ENCODE measurements around the gene ZNF385A. TPM values are rescaled to one million over a fixed set of nuclear protein-coding genes. Genes with fewer than 3 reads are reported as not detected.

ZNF385A gene
- total and polyA plus RNA-seq, 11 donors = 3.6 to 22.7 (median 6.1) TPM

DNA sequence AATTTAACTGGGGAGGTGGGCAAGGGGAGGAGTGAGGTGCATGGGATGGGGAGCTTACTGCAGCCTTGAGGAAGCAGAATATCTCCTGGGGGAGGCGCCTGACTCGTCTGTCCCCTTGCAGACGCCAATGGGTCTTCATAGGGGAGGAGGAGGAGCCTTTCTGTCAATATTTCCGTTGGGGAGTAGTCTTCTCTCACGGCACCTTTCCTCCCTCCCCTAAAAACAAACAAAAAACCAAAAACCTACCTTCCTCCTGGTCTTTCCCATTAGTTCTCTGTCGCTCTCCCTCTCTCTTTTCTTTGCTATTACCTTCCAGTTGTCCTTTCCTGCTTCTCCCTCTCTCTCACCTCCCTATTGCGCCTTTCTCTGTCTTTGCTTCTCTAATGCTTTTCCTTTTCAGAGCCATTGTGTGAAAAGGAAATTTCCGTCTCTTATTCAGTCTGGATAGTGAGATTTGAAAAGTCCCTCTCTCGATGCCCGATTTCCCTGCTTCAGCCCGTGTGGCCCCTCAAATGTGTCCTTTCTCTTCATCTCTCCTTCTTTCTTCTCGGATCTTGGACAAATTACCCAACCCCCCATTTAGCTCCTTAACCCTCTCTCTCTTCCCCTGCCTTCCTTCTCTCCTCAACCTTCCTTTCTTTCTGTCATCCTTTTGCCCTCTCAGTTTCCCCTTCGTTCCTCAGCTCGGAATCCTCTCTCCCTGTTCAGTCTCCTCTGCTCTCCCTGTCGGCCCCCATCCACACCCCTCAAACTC is 26.2 kb downstream of the ZNF385A start:
- Histone ChIP-seq H3K27me3 (no peaks in the 10 kb centered on the region), H3K4me1 (peaks cover 0 to 36% (median 14%) of the 10 kb centered on the region in 12 donors), H3K9me3 (no peaks in the 10 kb centered on the region), H3K27ac (peak overlapping the region; percentile 53 to 96 (median 88)), H3K4me3 (peak overlapping the region; percentile 24 to 86 (median 68)), H3K36me3 (no peaks in the 10 kb centered on the region)
- no peak for TF ChIP-seq POLR2A (IDR thresholded peaks at IDR 0.05)
- TF ChIP-seq, protein P1, sequence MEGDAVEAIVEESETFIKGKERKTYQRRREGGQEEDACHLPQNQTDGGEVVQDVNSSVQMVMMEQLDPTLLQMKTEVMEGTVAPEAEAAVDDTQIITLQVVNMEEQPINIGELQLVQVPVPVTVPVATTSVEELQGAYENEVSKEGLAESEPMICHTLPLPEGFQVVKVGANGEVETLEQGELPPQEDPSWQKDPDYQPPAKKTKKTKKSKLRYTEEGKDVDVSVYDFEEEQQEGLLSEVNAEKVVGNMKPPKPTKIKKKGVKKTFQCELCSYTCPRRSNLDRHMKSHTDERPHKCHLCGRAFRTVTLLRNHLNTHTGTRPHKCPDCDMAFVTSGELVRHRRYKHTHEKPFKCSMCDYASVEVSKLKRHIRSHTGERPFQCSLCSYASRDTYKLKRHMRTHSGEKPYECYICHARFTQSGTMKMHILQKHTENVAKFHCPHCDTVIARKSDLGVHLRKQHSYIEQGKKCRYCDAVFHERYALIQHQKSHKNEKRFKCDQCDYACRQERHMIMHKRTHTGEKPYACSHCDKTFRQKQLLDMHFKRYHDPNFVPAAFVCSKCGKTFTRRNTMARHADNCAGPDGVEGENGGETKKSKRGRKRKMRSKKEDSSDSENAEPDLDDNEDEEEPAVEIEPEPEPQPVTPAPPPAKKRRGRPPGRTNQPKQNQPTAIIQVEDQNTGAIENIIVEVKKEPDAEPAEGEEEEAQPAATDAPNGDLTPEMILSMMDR (IDR thresholded peaks at IDR 0.05) = no peak
- intact Hi-C loops (cut with DNase I) = loop anchor here in 5 of 10 donors (2.0 to 10.0 kb wide), 6 partner anchors 34 to 141 kb away; partner anchors contain the start of genes CBX5 (in 2 of the 5), COPZ1 (in 2 of the 5) and HNRNPA1 (in 2 of the 5)
- ATAC-seq (no peak), DNase-seq (no peak)
- 8 to 10% (median 9%) methylated on average over 15 of the region's 15 CpGs for WGBS, 4 donors

DNA sequence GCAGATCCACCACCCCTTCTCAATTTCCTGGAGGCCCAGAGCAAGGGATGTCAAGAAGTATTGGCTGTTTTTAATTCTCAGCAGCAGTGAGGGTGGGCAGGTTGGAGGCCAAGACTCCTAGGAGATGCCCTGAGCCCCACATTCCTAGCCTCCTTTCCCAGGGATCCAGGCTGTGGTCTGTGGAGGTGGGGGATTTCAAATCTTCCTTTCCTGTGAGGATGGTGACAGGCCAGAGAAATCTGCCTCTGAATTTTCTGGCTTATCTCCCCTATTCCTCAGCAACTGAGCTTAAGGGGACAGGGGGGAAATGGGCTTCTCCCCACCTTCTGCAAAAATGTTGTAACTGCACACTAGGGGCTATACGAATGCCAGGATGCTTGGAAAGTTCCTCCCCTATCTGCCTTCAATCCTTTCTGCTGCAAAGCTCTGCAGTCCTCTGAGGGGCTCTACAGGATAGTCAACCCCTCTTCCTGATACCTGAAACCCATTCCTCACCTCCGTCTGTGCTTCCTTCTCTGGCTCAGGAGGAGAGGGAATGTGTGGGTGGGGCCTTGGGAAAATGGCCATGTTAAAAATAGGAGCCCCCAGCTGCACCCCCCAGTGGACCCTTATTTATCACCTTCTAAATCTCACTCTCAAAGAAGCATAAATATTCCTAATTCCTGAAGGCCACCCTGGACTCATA is 26.9 kb downstream of the ZNF385A start:
- Histone ChIP-seq H3K36me3 (peaks cover 0 to under 1% (median 0%) of the 10 kb centered on the region in 9 donors), H3K27me3 (no peaks in the 10 kb centered on the region), H3K4me3 (peak overlapping the region in 5 of 12 donors; percentile 64 to 86 (median 69)), H3K9me3 (no peaks in the 10 kb centered on the region), H3K27ac (peak overlapping the region in 4 of 12 donors; percentile 85 to 96 (median 92)), H3K4me1 (peaks cover 0 to 38% (median 19%) of the 10 kb centered on the region in 12 donors)
- DNase-seq (no peak), ATAC-seq (no peak)
- TF ChIP-seq, protein P1 (IDR thresholded peaks at IDR 0.05) = no peak
- no peak for TF ChIP-seq POLR2A (IDR thresholded peaks at IDR 0.05)
- 54 to 63% (median 56%) methylated on average over 2 of the region's 2 CpGs for whole genome bisulfite sequencing, 4 donors
- intact Hi-C loops (cut with DNase I) = loop anchor here in 5 of 10 donors (2.0 to 10.0 kb wide), 6 partner anchors 33 to 140 kb away; partner anchors contain the start of genes CBX5 (in 2 of the 5), COPZ1 (in 2 of the 5) and HNRNPA1 (in 2 of the 5)

DNA sequence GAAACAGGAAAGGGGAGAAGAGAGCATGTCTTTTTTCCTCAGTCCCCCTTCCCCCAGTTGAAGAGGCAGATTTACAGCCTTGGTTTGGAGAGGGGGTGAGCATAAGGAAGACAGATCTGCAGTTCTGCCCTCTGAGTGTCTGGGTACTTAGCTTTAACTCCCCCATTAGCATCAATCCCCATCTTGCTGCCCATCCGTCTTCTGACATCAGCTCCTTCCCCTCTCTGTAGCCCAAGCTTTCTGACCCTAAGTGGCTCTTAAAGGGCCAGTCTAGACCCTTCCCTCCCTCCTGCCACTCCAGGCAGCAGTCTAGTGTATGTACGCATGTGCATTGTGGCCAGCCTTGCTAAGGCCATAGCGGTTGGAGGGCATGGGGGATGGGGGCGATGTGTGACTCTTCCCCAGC is 27.6 kb downstream of the ZNF385A start:
- TF ChIP-seq, protein P1 (IDR thresholded peaks at IDR 0.05) = no peak
- no peak for TF ChIP-seq POLR2A (IDR thresholded peaks at IDR 0.05)
- Histone ChIP-seq H3K9me3 (no peaks in the 10 kb centered on the region), H3K4me1 (peaks cover 0 to 41% (median 24%) of the 10 kb centered on the region in 12 donors), H3K4me3 (no peak overlapping the region), H3K27ac (peak overlapping the region in 1 of 12 donors; percentile 92), H3K36me3 (peaks cover 0 to 5% (median 0%) of the 10 kb centered on the region in 9 donors), H3K27me3 (no peaks in the 10 kb centered on the region)
- DNase-seq = no peak
- 85 to 89% (median 89%) methylated on average over 4 of the region's 4 CpGs for WGBS, 4 donors
- intact Hi-C loops (cut with DNase I) = loop anchor here in 5 of 10 donors (5.0 to 10.0 kb wide), 5 partner anchors 65 to 140 kb away; partner anchors contain the start of genes CBX5 (in 2 of the 5) and HNRNPA1 (in 2 of the 5)
- no peak for ATAC-seq

Data from heart left ventricle (tissue), 16 donors.